Neutrophil (primary cell): ENCODE results near the gene XXYLT1.
"Not testable (repeated sequence)": the region's sequence is repeated elsewhere in the genome, so short reads cannot be mapped to it uniquely, and the experiment has no call there.

ENCODE experiments used
- H3K27ac ChIP-seq: fragments of 200-600 bp; sonication (generic); 2 replicates; pipeline ENCODE4 v1.5.1; 2016; ENCODE audit warnings: mild to moderate bottlenecking, moderate library complexity
- H3K27me3 ChIP-seq: fragments of 200-600 bp; sonication (generic); 2 replicates; pipeline ENCODE4 v1.6.0; 2016; ENCODE audit warnings: mild to moderate bottlenecking
- H3K36me3 ChIP-seq: fragments of 200-600 bp; sonication (generic); 2 replicates; pipeline ENCODE4 v1.5.1; 2017
- H3K4me1 ChIP-seq, 2 experiments: fragments of 200-600 bp in 1 of 2; sonication (generic) in 1 of 2; 1 replicate in 1 of 2; 2 replicates in 1 of 2; pipeline versions ENCODE4 v1.5.1 to v1.6.1; 2013 to 2016; ENCODE audit warnings: low read depth in 1 of 2, low read length in 1 of 2, mild to moderate bottlenecking in 1 of 2, moderate library complexity in 1 of 2; ENCODE audit not compliant: control insufficient read depth in 1 of 2, insufficient read depth in 1 of 2
- H3K4me3 ChIP-seq, 2 experiments: fragments of 200-600 bp in 1 of 2; sonication (generic) in 1 of 2; 1 replicate in 1 of 2; 2 replicates in 1 of 2; pipeline ENCODE4 v1.5.1; 2013 to 2016; ENCODE audit warnings: low read depth in 1 of 2, low read length in 1 of 2, mild to moderate bottlenecking in 1 of 2, moderate library complexity in 1 of 2
- H3K9me3 ChIP-seq: fragments of 200-600 bp; sonication (generic); 2 replicates; pipeline ENCODE4 v1.5.1; 2016
- TF ChIP-seq, protein P1 (sequence below): fragments of 200-600 bp; sonication (generic); IDR thresholded peaks from 2 replicates; pipeline ENCODE4 v1.5.1; 2016; ENCODE audit warnings: antibody characterized with exemption

XXYLT1 gene

DNA sequence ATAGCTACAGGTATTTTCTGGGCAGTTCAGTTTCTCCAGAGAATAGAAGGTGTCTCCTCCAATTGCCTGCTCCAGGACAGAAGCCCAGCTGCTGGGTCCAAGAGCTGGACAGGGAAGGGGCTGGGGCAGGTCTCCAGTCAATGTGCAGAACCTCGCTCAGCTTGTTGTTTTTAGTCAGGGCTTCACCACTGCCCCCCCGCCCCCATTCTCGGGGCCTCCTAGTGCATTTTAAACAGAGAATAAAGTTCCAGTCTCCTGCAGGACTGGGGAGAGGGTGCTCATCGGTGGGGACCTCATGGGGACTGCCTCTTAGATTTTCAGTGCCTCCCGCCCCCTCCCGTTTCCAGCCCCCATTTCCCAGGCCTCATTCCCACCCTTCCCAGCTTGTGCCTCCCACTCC, 216.6 kb downstream of the XXYLT1 start:
- no peaks in the 10 kb centered on the region for H3K36me3 ChIP-seq
- no peaks in the 10 kb centered on the region for H3K9me3 ChIP-seq
- no peak overlapping the region for H3K27ac ChIP-seq
- H3K27me3 ChIP-seq = no peaks in the 10 kb centered on the region
- no peak overlapping the region for H3K4me3 ChIP-seq
- H3K4me1 ChIP-seq = peaks cover 0 to 5% of the 10 kb centered on the region in 2 experiments
- TF ChIP-seq, protein P1, sequence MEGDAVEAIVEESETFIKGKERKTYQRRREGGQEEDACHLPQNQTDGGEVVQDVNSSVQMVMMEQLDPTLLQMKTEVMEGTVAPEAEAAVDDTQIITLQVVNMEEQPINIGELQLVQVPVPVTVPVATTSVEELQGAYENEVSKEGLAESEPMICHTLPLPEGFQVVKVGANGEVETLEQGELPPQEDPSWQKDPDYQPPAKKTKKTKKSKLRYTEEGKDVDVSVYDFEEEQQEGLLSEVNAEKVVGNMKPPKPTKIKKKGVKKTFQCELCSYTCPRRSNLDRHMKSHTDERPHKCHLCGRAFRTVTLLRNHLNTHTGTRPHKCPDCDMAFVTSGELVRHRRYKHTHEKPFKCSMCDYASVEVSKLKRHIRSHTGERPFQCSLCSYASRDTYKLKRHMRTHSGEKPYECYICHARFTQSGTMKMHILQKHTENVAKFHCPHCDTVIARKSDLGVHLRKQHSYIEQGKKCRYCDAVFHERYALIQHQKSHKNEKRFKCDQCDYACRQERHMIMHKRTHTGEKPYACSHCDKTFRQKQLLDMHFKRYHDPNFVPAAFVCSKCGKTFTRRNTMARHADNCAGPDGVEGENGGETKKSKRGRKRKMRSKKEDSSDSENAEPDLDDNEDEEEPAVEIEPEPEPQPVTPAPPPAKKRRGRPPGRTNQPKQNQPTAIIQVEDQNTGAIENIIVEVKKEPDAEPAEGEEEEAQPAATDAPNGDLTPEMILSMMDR = no peak

DNA sequence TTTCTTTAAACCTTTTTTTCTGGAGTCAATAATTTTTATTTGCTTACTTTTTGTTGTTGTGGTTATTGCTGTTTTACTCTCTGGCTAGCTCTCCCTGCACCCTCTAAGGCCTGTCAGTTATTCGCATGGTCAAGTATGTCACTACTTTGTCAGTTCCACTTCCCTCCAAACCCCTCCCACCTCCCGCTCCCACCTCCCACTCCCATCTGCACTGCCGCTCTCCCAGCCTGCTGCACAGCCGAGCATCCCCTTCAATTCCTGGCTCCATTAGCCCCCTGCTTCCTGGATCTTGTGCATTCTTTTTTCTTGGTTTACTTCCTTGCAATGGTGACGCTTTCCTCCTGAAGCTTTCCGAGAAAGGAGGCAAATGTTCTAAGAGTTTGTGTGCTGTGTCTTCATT, 218.0 kb downstream of the XXYLT1 start:
- H3K9me3 ChIP-seq = no peaks in the 10 kb centered on the region

DNA sequence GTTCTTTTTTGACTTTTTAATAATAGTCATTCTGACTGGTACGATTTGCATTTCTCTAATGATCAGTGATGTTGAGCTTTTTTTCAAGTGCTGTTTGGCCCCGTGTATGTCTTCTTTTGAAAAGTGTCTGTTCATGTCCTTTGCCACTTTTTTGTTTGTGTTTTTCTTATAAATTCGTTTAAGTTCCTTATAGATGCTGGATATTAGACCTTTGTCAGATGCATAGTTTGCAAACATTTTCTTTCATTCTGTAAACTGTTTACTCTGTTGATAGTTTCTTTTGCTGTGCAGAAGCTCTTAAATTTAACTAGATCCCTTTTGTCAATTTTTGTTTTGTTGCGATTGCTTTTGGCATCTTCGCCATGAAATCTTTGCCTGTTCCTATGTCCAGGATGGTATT, 220.7 kb downstream of the XXYLT1 start:
- not testable (repeated sequence) for H3K9me3 ChIP-seq, H3K4me3 ChIP-seq, H3K27me3 ChIP-seq, H3K4me1 ChIP-seq, H3K27ac ChIP-seq, H3K36me3 ChIP-seq

More for the DNA sequence above, 218.0 kb downstream of the XXYLT1 start:
- no peaks in the 10 kb centered on the region for H3K27me3 ChIP-seq
- H3K4me3 ChIP-seq = no peak overlapping the region
- no peaks in the 10 kb centered on the region for H3K36me3 ChIP-seq
- H3K4me1 ChIP-seq = no peaks in the 10 kb centered on the region
- no peak overlapping the region for H3K27ac ChIP-seq
- TF ChIP-seq, protein P1 = no peak

DNA sequence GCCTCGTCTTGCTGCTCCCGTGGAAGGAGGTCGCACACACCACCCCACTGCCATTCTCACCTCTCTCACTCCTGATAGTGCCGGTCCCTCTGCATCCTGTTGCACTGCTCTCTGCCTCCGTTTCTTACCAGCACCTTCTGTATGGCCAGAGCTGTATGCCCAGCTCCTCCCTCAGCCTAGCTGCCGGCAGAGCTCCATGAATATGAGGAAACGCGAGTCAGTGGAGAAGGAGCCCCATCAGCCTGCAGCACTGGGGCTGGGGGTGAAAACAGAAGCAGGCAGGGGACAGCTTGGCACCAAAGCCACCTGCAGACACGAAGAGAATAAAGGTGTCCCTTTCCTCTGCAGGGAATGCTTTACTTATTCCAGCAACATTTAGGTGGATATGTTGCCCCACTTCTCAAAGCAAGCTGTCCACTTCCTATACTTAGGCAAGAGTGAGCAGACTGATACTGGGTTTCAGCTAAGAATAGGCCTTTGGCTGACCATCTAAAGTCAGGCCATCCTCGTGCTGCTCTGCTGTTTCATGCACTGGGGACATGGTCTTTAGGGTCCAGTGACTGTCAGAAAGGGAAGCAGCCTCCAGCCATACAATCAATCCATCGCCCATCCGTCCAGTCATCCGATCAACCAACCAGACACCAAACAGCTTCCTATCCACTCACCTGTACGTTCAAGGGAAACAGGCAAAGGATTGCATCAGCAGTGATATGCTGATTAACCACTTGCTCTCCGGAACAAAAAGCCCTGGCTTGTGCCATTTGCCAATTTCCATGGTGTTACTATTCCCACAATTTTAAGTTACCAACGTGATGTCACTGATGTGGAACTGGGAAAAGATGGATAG, 222.7 kb downstream of the XXYLT1 start:
- Histone ChIP-seq H3K9me3 (no peaks in the 10 kb centered on the region), H3K27ac (no peak overlapping the region), H3K4me3 (no peak overlapping the region), H3K36me3 (no peaks in the 10 kb centered on the region), H3K27me3 (no peaks in the 10 kb centered on the region), H3K4me1 (no peaks in the 10 kb centered on the region)
- TF ChIP-seq, protein P1 = no peak

DNA sequence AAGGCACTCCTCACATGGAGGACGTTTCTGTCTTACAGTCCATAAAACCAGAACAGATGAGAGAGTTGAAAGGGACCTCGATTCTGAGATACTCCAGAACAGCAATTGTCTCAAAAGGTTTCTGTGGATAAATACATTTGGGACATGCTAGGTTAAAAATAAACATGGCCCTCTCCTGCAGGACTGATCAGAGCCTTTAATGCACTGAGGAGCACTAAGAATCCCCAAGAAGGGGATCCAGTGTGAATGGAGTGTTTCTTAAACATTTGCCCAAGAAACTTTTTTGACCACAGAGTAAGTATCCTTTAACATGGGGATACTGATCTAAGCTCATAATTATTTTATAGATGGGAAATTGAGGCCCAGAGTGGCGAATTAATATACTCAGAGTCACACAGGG, 223.4 kb downstream of the XXYLT1 start:
- TF ChIP-seq, protein P1 = no peak
- H3K36me3 ChIP-seq = no peaks in the 10 kb centered on the region
- no peaks in the 10 kb centered on the region for H3K4me1 ChIP-seq
- H3K9me3 ChIP-seq = no peaks in the 10 kb centered on the region
- no peak overlapping the region for H3K27ac ChIP-seq
- no peaks in the 10 kb centered on the region for H3K27me3 ChIP-seq
- H3K4me3 ChIP-seq = no peak overlapping the region

DNA sequence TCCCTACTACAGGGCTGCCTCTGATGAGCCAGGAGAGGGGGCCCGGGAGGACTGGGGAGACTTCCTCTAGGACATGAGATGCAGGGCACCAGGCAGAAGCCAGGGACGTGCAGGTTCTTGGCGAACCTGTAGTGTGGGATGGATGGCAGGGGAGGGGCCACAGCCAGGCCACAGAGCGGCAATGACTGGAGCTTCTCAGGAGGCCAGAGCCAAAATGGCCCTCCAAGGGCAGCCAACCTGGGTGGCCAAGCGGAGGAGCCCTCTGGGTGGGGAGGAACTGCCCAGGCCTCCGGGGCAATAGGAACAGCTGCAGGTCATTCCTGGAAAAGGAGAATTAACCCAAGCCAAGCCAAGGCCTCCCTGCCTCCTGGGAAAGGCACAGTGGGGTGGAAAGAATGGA, 224.5 kb downstream of the XXYLT1 start:
- H3K36me3 ChIP-seq = no peaks in the 10 kb centered on the region
- TF ChIP-seq, protein P1 = no peak
- no peaks in the 10 kb centered on the region for H3K27me3 ChIP-seq
- H3K9me3 ChIP-seq = no peaks in the 10 kb centered on the region
- H3K4me1 ChIP-seq = no peaks in the 10 kb centered on the region
- H3K4me3 ChIP-seq = no peak overlapping the region
- no peak overlapping the region for H3K27ac ChIP-seq
